ENCODE results near the gene HP1BP3.
"Not testable (repeated sequence)": the region's sequence is repeated elsewhere in the genome, so short reads cannot be mapped to it uniquely, and the experiment has no call there.

HP1BP3 gene

GRCh38 chr1:20787029-20787839, at the start of gene HP1BP3:
HP1BP3 (minus strand) TSS chr1:20787307; CDS start chr1:20780440, 6,867 bp downstream.
- DNase-seq (ENCODE audit: low read depth in 2 of 3, low spot score in 1 of 3) = peak; percentile 47 to 73 (median 67)

DNA sequence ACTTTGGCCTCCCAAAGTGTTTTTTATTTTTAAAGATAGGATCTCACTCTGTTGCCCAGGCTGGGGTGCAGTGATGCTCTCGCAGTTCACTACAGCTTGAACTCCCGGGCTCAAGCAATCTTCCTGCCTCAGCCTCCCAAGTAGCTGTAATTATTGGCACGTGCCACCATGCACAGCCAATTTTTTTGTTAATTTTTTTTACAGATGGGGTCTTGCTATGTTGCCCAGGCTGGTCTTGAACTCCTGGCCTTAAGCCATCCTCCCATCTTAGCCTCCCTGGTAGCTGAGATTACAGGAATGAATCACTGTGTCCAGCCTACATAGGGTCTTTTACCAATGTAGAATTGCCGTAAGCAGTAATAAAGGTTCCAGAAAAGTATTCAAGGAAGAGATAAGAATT, 49.1 kb upstream of the HP1BP3 start:
- no peak for DNase-seq (ENCODE audit: low read depth in 2 of 3, low spot score in 1 of 3)

DNA sequence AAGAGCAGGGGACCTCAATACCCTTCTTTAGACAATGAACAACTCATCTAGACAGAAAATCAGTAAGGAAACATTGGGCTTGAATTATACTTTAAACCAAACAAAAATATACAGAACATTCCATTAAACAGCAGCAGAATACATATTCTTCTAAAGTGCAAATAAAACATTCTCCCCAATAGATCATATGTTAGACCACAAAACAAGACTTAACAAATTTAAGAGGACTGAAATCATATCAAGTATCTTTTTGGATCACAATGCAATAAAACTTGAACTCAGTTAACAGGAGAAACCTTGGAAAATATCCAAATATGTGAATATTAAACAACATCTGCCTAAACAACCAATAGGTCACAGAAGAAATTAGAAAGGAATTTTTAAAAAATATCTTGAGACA, 47.7 kb upstream of the HP1BP3 start:
- DNase-seq (ENCODE audit: low read depth in 2 of 3, low spot score in 1 of 3) = no peak

DNA sequence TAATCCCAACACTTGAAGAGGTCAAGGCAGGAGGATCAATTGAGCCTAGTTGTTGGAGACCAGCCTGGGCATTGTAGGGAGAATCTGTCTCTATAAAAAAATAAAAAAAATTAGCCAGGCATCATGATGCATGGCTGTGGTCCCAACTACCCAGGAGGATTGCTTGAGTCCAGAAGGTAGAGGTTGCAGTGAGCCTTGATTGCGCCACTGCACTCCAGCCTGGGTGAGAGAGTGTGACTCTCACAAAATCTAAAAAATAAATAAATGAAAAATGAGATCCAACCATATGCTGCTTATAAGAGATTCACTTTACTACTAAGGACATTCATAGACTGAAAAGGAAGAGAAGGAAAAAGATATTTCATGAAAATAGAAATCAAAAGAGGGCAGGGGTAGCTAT, 47.1 kb upstream of the HP1BP3 start:
- no peak for DNase-seq (ENCODE audit: low read depth in 2 of 3, low spot score in 1 of 3)

- DNase-seq (ENCODE audit: low read depth in 2 of 3, low spot score in 1 of 3) = no peak
These were observed 43.3 kb upstream of the HP1BP3 start for GRCh38 chr1:20830378-20830777.

GRCh38 chr1:20829946-20830345, 42.8 kb upstream of the HP1BP3 start:
- DNase-seq (ENCODE audit: low read depth in 2 of 3, low spot score in 1 of 3) = no peak

GRCh38 chr1:20829531-20829930, 42.4 kb upstream of the HP1BP3 start:
- DNase-seq (ENCODE audit: low read depth in 2 of 3, low spot score in 1 of 3) = no peak

GRCh38 chr1:20823845-20824244, 36.7 kb upstream of the HP1BP3 start:
- no peak for DNase-seq (ENCODE audit: low read depth in 2 of 3, low spot score in 1 of 3)

DNA sequence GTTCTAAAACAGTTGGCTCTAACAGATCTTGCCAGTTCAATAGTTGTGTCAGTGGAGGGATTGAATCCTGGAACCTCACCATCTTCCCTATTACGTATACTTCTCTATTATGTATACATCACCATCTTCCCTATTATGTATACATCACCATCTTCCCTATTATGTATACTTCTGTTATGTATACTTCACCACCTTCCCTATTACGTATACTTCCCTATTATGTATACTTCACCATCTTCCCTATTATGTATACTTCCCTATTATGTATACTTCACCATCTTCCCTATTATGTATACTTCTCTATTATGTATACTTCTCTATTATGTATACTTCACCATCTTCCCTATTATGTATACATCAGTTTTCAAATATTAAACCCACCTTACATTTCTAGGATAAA, 34.4 kb upstream of the HP1BP3 start:
- no peak for DNase-seq (ENCODE audit: low read depth in 2 of 3, low spot score in 1 of 3)

DNA sequence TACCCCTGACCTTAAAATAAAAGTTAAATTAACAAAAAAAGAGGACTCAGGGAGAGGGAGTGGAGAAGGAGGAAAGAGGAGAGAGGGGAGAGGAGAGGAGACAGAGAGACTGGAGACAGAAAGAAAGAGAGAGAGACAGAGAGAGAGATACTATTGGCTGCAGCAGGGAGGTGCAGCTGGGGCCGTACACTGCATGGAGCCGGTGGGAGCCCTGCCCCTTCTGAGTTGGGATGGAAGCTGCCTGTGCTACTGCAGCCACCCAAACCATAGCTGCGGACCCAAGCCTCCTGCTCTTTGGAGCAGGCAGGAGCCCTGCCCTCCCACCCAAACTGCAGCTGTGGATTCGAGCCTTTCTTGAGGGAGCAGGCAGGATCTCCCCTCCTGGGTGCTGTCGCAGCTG, 32.7 kb upstream of the HP1BP3 start:
- DNase-seq (ENCODE audit: low read depth in 2 of 3, low spot score in 1 of 3) = no peak

DNA sequence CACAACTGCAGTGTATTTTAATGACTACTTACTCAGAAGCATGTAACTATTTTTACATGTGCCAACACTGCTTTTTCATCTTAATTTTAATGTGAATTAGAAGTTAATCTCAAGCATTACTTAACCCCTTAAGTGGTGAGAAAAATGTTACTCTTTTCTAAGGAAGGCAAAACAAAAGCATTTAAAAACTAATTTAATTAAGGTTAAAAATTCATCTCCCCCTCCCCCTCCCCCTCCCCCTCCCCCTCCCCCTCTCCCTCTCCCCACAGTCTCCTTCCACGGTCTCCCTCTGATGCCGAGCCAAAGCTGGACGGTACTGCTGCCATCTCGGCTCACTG, 27.4 kb upstream of the HP1BP3 start:
- DNase-seq (ENCODE audit: low read depth in 2 of 3, low spot score in 1 of 3) = no peak

- no peak for DNase-seq (ENCODE audit: low read depth in 2 of 3, low spot score in 1 of 3)
These were observed 24.8 kb upstream of the HP1BP3 start for GRCh38 chr1:20811916-20812315.

DNA sequence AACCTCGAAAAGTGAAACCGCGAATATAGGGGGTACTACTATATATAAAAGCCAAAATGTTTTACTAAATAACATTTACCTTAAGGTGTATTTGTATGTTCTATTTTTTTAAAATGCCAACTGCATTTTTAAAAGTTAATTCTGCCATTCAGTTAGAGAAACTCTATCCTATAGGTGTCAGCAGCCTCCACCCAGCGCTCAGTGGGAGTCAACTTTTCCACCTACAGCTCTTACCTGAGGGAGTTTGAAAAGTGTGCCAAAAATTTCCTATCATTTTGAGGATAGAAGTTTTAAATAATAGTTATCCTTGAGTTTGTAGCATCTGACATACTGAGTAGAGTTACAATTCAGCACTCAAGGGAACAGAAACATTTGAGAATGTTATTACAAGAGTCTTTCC, 6.1 kb upstream of the HP1BP3 start:
- DNase-seq (ENCODE audit: low read depth in 2 of 3, low spot score in 1 of 3) = no peak

DNA sequence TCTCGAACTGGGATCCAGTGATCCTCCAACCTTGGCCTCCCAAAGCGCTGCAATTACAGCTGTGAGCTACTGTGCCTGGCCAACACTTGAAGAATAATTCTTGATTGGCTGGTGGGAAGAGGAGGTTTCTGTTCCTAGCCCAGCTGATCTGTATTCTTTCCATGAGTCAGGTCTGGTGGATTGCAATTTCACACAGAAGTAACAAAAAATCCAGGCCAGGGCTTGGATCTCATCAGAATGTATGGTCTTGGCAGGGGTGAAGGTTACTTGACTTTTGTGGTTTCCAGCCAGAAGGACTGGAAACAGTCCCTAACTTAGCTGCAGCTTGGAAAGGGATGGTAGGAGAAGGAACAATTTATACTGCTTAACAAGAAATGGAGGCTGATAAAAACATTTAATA, 5.1 kb upstream of the HP1BP3 start:
- DNase-seq (ENCODE audit: low read depth in 2 of 3, low spot score in 1 of 3) = no peak

- no peak for DNase-seq (ENCODE audit: low read depth in 2 of 3, low spot score in 1 of 3)
These were observed 3.7 kb upstream of the HP1BP3 start for GRCh38 chr1:20790785-20791184.

GRCh38 chr1:20789598-20789997, 2.5 kb upstream of the HP1BP3 start:
- not testable (repeated sequence) for DNase-seq (ENCODE audit: low read depth in 2 of 3, low spot score in 1 of 3)

DNA sequence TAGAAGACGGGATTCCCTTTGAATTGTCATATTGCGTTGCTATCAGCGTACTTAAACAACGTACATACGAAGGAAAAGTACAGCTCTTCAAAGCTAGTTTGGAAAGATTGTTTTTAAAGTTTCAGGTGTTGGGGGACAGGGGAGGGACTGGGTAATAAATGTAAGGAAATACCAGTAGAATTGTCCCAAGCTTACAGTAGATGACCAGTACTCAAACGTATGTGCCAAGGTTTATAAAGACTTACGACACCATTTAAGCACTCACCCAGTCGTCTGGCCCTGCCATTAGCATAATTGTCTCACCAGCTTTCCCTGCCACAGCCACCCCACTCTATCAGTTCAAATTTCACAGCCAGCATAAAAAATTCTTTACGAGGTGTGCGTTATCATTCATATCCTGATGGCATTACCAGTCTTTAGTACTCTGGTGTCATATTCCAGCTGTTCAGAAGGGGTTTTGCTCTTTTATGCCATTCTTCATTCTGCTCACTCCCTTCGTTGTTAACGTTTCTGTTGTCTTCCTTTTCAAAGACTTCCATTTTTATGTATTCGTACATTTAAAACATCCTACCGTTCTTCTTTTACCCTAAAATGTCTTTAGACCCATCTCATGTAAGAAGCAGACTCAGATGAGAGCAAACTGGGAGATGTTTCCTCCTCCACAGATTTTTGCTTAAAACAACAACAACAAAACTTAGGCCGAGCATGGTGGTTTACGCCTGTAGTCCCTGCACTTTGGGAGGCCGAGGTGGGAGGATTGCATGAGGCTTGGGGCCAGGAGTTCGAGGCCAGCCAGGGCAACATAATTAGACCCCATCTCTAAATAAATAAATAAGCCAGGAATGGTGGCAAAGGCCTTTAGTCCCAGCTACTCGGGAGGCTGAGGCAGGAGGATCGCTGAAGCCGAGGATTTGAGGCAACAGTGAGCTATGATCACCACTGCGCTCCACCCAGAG, 1.0 kb upstream of the HP1BP3 start:
- DNase-seq (ENCODE audit: low read depth in 2 of 3, low spot score in 1 of 3) = no peak

DNA sequence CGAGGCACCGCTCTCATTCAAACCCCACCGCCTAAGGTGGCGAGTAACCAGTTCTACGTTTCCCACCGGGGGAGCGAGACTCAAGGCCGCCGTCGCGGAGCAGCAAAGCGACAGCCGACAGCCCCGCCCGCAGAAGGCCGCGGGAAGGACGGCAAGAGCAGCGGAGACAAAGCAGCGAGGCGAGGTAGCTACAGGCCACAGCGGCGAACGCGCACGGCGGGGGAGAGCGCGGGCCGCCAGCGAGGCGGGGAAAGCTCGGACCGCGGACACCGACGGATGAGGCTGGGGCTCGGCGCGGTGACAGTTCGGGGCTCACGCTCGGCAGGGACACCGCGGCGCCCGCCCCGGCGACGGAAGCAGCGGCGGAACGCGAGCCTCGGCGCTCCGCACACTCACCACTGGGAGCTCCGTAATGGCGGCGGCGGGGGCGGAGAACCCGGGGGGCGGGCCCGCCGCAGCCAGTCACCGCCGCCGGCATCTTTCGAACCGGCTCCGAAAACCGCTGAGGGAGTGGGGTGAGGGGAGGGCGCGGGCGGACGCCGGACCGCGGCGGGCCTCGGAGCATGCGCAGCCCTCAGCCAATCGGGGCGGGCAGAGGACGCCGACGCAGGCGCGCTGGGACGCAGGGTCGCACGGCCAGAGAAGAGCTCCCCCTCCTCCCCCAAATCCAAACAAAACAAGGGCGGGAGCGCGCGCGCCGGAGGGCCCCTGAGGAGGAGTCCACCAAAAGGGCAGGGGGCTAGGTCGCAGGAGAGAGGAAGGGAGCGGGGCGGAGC, 666 bp downstream of the HP1BP3 start:
- peak; percentile 89 to 94 (median 92) for DNase-seq (ENCODE audit: low read depth in 2 of 3, low spot score in 1 of 3)

- peak in 1 of 3 donors; percentile 18 for DNase-seq (ENCODE audit: low read depth in 2 of 3, low spot score in 1 of 3)
These were observed 1.2 kb downstream of the HP1BP3 start for GRCh38 chr1:20785907-20786252.

DNA sequence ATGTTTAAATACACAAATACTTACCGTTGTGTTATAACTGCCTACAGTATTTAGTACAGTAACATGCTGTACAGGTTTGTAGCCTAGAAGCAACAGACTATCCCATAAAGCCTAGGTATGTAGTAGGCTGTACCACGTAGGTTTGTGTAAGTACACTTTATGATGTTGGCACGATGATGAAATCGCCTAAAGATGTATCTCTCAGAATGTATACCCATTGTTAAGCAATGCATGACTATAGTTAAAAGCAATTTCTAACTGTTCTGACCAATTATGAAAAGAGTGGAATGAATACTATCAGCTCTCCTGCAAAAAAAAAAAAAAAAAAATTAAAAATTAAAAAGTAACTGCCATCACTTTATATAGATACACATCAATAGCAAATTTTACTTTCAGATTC, 11.4 kb downstream of the HP1BP3 start:
- DNase-seq (ENCODE audit: low read depth in 2 of 3, low spot score in 1 of 3) = no peak

DNA sequence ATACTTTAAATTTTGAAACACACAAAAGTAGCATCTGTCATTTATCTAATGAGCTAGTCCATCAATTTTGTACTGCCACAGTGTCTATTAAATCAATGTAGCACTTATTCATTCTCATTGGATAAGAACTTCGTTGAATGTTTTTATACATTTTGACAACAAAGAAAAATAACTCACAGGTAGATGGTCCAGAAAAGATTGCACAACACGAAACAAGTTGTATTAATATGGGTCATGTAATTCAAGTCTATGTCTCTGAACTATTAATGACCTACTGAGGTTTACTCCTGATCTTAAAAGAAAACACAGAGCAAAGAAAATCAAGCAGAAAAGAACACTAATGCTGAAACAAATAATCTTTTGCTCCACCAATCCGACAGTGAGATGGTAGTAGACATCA, 15.3 kb downstream of the HP1BP3 start:
- DNase-seq (ENCODE audit: low read depth in 2 of 3, low spot score in 1 of 3) = no peak
